Vagina (tissue), 2 donors: Measurements from ENCODE around the gene LDB2. TPM values are rescaled to one million over a fixed set of nuclear protein-coding genes. Genes with fewer than 3 reads are reported as not detected.

Source experiments
- DNase-seq, 2 donors: peaks; one replicate each; pipeline ENCODE4 v3.0.0-alpha.2; 2017; ENCODE audit errors: extremely low spot score in 2 of 2
- H3K27ac ChIP-seq: fragments of 200-600 bp; sonication (generic); one replicate; pipeline ENCODE4 v1.5.1; 2019
- H3K27me3 ChIP-seq: fragments of 200-600 bp; sonication (generic); one replicate; pipeline ENCODE4 v1.5.1; 2019
- H3K36me3 ChIP-seq, 2 donors: fragments of 200-600 bp; sonication (generic); one replicate each; pipeline ENCODE4 v1.5.1; 2017 to 2019
- H3K4me1 ChIP-seq: fragments of 200-600 bp; sonication (generic); one replicate; pipeline ENCODE4 v1.5.1; 2019
- H3K4me3 ChIP-seq, 2 donors: fragments of 200-600 bp; sonication (generic); 1 replicate in 1 of 2; 2 replicates in 1 of 2; pipeline ENCODE4 v1.5.1; 2016 to 2019
- H3K9me3 ChIP-seq: fragments of 200-600 bp; sonication (generic); one replicate; pipeline ENCODE4 v1.5.1; 2019
- POLR2A ChIP-seq, 2 donors: fragments of 450-650 bp; IDR thresholded peaks; one replicate each; pipeline ENCODE4 v1.6.1; 2017; ENCODE audit warnings: antibody characterized with exemption in 2 of 2, mild to moderate bottlenecking in 2 of 2, moderate library complexity in 2 of 2
- POLR2AphosphoS5 ChIP-seq, 2 donors: sonication (generic); formaldehyde crosslinking; IDR thresholded peaks; one replicate each; pipeline ENCODE4 v1.9.0; 2017; ENCODE audit warnings: antibody characterized with exemption in 2 of 2, mild to moderate bottlenecking in 2 of 2, low read depth in 1 of 2; ENCODE audit not compliant: insufficient read depth in 1 of 2
- intact Hi-C: fragments of 100-400 bp; cut with DNase I; formaldehyde crosslinking; loops from one replicate; pipeline ENCODE4 v1.15.1; 2023
- total RNA-seq: library from RNA; depleted of rRNA; stranded (reverse); fragments of >200 nt; gene quantifications from one replicate; pipeline ENCODE4 v1.2.3, GENCODE V29; 2016
- TF ChIP-seq, protein P1 (sequence below), 3 experiments: fragments of 450-650 bp in 2 of 3; fragments of 200-600 bp in 1 of 3; sonication (generic) in 1 of 3; IDR thresholded peaks; one replicate each; pipeline ENCODE4 v1.5.1; 2017 to 2019; ENCODE audit warnings: antibody characterized with exemption in 3 of 3, mild to moderate bottlenecking in 2 of 3, moderate library complexity in 2 of 3

LDB2 gene
- total RNA-seq, 1 donor from 2014 or later, result 70.0 TPM

DNA sequence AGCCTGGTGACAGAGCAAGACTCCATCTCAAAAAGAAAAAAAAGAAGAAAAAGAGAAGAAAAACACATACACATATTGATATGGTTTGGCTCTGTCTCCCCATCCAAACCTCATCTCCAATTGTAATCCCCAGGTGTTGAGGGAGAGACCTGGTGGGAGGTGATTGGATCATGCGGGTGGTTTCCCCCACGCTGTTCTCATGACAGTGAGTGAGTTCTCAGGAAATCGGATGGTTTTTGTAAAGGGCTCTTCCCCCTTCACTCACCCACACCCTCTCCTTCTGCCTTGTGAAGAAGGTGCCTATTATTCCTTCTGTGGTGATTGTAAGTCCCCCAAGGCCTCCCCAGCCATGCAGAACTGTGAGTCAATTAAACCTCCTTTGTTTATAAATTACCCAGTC is 68.4 kb downstream of the LDB2 start:
- intact Hi-C loops, result no loop called here
- H3K4me1 ChIP-seq, result no peaks in the 10 kb centered on the region
- no peaks in the 10 kb centered on the region for H3K9me3 ChIP-seq
- no peaks in the 10 kb centered on the region for H3K27me3 ChIP-seq
- no peak for DNase-seq
- H3K4me3 ChIP-seq, result no peak overlapping the region
- H3K36me3 ChIP-seq, result no peaks in the 10 kb centered on the region
- TF ChIP-seq POLR2A (IDR thresholded peaks at IDR 0.05) (no peak), POLR2AphosphoS5 (IDR thresholded peaks at IDR 0.05; ENCODE audit: insufficient read depth in 1 of 2, low read depth in 1 of 2) (no peak)
- TF ChIP-seq, protein P1, sequence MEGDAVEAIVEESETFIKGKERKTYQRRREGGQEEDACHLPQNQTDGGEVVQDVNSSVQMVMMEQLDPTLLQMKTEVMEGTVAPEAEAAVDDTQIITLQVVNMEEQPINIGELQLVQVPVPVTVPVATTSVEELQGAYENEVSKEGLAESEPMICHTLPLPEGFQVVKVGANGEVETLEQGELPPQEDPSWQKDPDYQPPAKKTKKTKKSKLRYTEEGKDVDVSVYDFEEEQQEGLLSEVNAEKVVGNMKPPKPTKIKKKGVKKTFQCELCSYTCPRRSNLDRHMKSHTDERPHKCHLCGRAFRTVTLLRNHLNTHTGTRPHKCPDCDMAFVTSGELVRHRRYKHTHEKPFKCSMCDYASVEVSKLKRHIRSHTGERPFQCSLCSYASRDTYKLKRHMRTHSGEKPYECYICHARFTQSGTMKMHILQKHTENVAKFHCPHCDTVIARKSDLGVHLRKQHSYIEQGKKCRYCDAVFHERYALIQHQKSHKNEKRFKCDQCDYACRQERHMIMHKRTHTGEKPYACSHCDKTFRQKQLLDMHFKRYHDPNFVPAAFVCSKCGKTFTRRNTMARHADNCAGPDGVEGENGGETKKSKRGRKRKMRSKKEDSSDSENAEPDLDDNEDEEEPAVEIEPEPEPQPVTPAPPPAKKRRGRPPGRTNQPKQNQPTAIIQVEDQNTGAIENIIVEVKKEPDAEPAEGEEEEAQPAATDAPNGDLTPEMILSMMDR (IDR thresholded peaks at IDR 0.05), result no peak
- H3K27ac ChIP-seq, result no peak overlapping the region

DNA sequence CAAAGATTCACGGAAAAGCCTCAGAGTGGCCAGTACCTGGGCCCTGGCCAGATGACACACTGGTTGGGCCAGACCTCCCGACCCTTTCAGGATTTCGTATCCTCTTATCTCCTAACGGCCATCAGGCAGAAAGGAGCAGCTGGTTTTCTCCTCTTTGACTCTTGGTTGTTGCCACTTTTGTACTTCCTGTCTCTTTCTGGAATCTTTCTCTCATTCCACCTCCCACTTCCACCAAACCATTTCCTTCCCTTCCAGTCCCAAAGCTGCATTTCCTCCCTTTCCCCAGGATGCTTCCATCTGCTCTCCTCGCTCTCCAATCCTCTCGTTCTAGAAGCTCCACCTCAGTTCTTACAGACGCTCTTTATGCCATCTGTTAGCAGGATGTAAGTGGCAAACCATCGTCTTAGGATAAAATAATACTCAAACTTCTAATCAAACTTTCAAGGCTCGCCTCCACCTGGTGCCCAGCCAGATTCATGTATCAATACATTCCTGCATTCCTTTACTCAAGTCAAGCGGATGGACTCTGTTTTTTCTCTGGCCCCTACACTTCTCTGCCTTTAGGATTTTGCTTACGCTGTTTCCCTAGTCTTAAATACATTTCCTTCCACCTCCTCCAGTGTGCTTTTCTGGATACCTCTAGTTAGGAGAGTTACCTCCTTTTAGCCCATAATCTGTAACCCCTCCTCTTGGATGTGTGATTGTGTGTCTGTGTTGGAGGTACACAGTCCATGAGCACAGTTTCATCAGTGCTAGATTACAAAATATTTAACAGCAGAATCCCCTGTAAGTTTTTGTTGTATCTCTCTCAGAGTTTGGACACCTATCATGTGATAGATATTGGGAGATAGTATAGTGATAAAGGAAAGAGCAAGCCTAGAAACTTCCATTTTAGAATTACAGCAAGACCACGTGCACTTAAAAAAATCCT is 70.4 kb downstream of the LDB2 start:
- Histone ChIP-seq H3K4me1 (no peaks in the 10 kb centered on the region), H3K36me3 (no peaks in the 10 kb centered on the region), H3K27me3 (no peaks in the 10 kb centered on the region), H3K4me3 (no peak overlapping the region), H3K27ac (no peak overlapping the region), H3K9me3 (no peaks in the 10 kb centered on the region)
- TF ChIP-seq POLR2A (IDR thresholded peaks at IDR 0.05) (no peak), POLR2AphosphoS5 (IDR thresholded peaks at IDR 0.05; ENCODE audit: insufficient read depth in 1 of 2, low read depth in 1 of 2) (no peak)
- TF ChIP-seq, protein P1 (IDR thresholded peaks at IDR 0.05), result no peak
- no peak for DNase-seq
- intact Hi-C loops, result no loop called here

DNA sequence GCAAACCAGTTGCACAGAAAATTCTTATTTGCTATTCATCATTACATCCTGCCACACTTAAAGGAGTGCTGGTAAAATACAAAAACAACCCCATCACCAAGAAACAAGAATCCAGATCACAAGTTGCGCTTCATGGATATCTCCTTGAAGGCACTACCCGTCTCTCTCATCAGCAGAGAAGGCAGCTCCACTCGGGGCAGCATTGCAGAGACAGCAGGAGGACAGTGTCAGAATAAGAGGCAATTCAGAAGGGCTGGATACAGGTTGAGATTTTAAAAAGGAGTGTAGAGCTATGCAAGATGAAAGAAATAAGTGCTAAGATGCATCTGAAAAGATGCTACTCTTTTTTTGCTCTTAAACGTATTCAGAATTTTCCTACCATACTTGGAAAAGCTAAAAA is 71.4 kb downstream of the LDB2 start:
- intact Hi-C loops, result no loop called here
- H3K36me3 ChIP-seq, result no peaks in the 10 kb centered on the region
- H3K27me3 ChIP-seq, result no peaks in the 10 kb centered on the region
- DNase-seq, result no peak
- no peaks in the 10 kb centered on the region for H3K4me1 ChIP-seq
- H3K9me3 ChIP-seq, result no peaks in the 10 kb centered on the region
- TF ChIP-seq POLR2A (IDR thresholded peaks at IDR 0.05) (no peak), POLR2AphosphoS5 (IDR thresholded peaks at IDR 0.05; ENCODE audit: insufficient read depth in 1 of 2, low read depth in 1 of 2) (no peak)
- TF ChIP-seq, protein P1 (IDR thresholded peaks at IDR 0.05), result no peak
- no peak overlapping the region for H3K4me3 ChIP-seq
- H3K27ac ChIP-seq, result no peak overlapping the region

DNA sequence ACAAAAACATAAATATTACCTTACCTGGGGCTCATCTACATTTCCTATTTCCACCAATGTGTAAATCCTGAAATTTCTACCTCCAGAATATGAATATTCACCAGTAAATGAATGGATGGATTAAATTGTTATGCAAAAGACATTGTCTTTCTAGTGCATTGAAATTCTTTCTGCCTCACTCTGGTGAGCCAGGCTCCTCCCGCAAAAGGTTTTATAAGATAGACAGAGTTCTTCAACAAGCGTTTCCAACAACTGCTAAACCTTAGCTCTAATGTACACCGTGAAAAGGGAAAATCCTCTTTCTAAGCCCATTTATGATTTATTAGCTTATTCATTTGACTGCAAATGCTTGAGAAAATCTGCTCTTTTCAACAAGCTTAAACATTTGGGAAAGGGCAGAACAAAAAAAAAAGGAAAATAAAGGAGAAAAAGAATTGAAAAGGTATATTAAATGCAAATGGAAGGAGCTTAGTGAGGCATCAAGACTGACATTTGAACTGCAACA is 72.0 kb downstream of the LDB2 start:
- intact Hi-C loops, result no loop called here
- H3K27ac ChIP-seq, result no peak overlapping the region
- H3K27me3 ChIP-seq, result no peaks in the 10 kb centered on the region
- no peak overlapping the region for H3K4me3 ChIP-seq
- H3K9me3 ChIP-seq, result no peaks in the 10 kb centered on the region
- no peaks in the 10 kb centered on the region for H3K36me3 ChIP-seq
- H3K4me1 ChIP-seq, result no peaks in the 10 kb centered on the region
- TF ChIP-seq, protein P1 (IDR thresholded peaks at IDR 0.05), result no peak
- TF ChIP-seq POLR2A (IDR thresholded peaks at IDR 0.05), result no peak
- TF ChIP-seq POLR2AphosphoS5 (IDR thresholded peaks at IDR 0.05; ENCODE audit: insufficient read depth in 1 of 2, low read depth in 1 of 2), result no peak
- no peak for DNase-seq

DNA sequence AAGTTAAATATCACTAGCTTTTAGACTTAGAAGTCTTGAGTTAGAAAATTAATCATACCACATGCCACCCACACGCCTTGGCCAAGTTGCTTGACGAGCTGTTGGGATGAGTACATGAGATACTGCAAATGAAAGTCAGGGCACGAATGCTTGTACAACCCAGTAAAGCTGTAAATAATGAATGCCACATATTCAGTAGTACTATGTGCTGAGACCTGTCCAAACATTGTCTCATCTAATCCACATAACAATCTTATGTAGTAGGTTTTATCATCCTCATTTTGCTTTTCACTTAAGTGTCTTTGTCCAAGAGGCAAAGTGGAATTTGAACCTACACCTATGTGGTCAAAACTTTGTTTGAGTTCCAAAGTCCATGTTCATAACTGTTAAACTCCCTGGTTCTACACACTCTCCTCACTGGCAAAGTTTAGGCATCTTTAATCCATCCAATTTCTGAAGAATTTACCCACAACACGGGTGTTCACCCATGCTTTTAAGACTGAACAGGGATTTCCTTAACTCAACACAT is 74.1 kb downstream of the LDB2 start:
- TF ChIP-seq, protein P1 (IDR thresholded peaks at IDR 0.05), result no peak
- TF ChIP-seq POLR2A (IDR thresholded peaks at IDR 0.05), result no peak
- no peaks in the 10 kb centered on the region for H3K4me1 ChIP-seq
- no peaks in the 10 kb centered on the region for H3K36me3 ChIP-seq
- no peak overlapping the region for H3K27ac ChIP-seq
- intact Hi-C loops, result no loop called here
- no peaks in the 10 kb centered on the region for H3K27me3 ChIP-seq
- H3K9me3 ChIP-seq, result no peaks in the 10 kb centered on the region
- DNase-seq, result no peak
- no peak overlapping the region for H3K4me3 ChIP-seq
